Vagina (tissue), 2 donors: ENCODE results near the gene IQGAP2. TPM values are rescaled to one million over a fixed set of nuclear protein-coding genes. Genes with fewer than 3 reads are reported as not detected.

ENCODE experiments used
- DNase-seq, 2 donors: peaks; one replicate each; pipeline ENCODE4 v3.0.0-alpha.2; 2017; ENCODE audit errors: extremely low spot score in 2 of 2
- H3K27ac ChIP-seq: fragments of 200-600 bp; sonication (generic); one replicate; pipeline ENCODE4 v1.5.1; 2019
- H3K27me3 ChIP-seq: fragments of 200-600 bp; sonication (generic); one replicate; pipeline ENCODE4 v1.5.1; 2019
- H3K36me3 ChIP-seq, 2 donors: fragments of 200-600 bp; sonication (generic); one replicate each; pipeline ENCODE4 v1.5.1; 2017 to 2019
- H3K4me1 ChIP-seq: fragments of 200-600 bp; sonication (generic); one replicate; pipeline ENCODE4 v1.5.1; 2019
- H3K4me3 ChIP-seq, 2 donors: fragments of 200-600 bp; sonication (generic); 1 replicate in 1 of 2; 2 replicates in 1 of 2; pipeline ENCODE4 v1.5.1; 2016 to 2019
- H3K9me3 ChIP-seq: fragments of 200-600 bp; sonication (generic); one replicate; pipeline ENCODE4 v1.5.1; 2019
- POLR2A ChIP-seq, 2 donors: fragments of 450-650 bp; IDR thresholded peaks; one replicate each; pipeline ENCODE4 v1.6.1; 2017; ENCODE audit warnings: antibody characterized with exemption in 2 of 2, mild to moderate bottlenecking in 2 of 2, moderate library complexity in 2 of 2
- POLR2AphosphoS5 ChIP-seq, 2 donors: sonication (generic); formaldehyde crosslinking; IDR thresholded peaks; one replicate each; pipeline ENCODE4 v1.9.0; 2017; ENCODE audit warnings: antibody characterized with exemption in 2 of 2, mild to moderate bottlenecking in 2 of 2, low read depth in 1 of 2; ENCODE audit not compliant: insufficient read depth in 1 of 2
- intact Hi-C: fragments of 100-400 bp; cut with DNase I; formaldehyde crosslinking; loops from one replicate; pipeline ENCODE4 v1.15.1; 2023
- total RNA-seq: library from RNA; depleted of rRNA; stranded (reverse); fragments of >200 nt; gene quantifications from one replicate; pipeline ENCODE4 v1.2.3, GENCODE V29; 2016
- TF ChIP-seq, protein P1 (sequence below), 3 experiments: fragments of 450-650 bp in 2 of 3; fragments of 200-600 bp in 1 of 3; sonication (generic) in 1 of 3; IDR thresholded peaks; one replicate each; pipeline ENCODE4 v1.5.1; 2017 to 2019; ENCODE audit warnings: antibody characterized with exemption in 3 of 3, mild to moderate bottlenecking in 2 of 3, moderate library complexity in 2 of 3

The IQGAP2 gene
- total RNA-seq, 1 donor from 2014 or later = 8.6 TPM

DNA sequence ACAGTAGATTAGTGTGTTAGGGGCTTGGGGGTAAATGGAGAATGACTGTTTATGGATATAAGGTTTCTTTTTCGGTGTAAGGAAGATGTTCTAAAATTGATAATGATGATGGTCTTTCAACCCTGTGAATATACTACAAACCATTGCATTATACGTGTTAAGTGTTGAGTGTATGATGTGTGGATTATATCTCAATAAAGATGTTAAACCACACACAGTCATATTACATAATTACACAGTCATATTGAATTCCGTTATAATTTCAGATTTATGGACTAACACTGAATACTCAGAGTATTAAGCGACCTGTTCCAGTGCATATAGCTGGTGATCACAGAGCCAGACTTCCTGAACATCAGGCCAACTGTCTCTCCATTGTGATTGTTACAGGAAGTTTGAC lies 152.0 kb downstream of the IQGAP2 start:
- intact Hi-C loops = no loop called here
- H3K4me1 ChIP-seq = no peaks in the 10 kb centered on the region
- DNase-seq = no peak
- TF ChIP-seq, protein P1, sequence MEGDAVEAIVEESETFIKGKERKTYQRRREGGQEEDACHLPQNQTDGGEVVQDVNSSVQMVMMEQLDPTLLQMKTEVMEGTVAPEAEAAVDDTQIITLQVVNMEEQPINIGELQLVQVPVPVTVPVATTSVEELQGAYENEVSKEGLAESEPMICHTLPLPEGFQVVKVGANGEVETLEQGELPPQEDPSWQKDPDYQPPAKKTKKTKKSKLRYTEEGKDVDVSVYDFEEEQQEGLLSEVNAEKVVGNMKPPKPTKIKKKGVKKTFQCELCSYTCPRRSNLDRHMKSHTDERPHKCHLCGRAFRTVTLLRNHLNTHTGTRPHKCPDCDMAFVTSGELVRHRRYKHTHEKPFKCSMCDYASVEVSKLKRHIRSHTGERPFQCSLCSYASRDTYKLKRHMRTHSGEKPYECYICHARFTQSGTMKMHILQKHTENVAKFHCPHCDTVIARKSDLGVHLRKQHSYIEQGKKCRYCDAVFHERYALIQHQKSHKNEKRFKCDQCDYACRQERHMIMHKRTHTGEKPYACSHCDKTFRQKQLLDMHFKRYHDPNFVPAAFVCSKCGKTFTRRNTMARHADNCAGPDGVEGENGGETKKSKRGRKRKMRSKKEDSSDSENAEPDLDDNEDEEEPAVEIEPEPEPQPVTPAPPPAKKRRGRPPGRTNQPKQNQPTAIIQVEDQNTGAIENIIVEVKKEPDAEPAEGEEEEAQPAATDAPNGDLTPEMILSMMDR (IDR thresholded peaks at IDR 0.05) = no peak
- TF ChIP-seq POLR2AphosphoS5 (IDR thresholded peaks at IDR 0.05; ENCODE audit: insufficient read depth in 1 of 2, low read depth in 1 of 2) (no peak), POLR2A (IDR thresholded peaks at IDR 0.05) (no peak)
- no peak overlapping the region for H3K4me3 ChIP-seq
- H3K36me3 ChIP-seq = no peaks in the 10 kb centered on the region
- no peaks in the 10 kb centered on the region for H3K9me3 ChIP-seq
- H3K27ac ChIP-seq = no peak overlapping the region
- H3K27me3 ChIP-seq = no peaks in the 10 kb centered on the region

DNA sequence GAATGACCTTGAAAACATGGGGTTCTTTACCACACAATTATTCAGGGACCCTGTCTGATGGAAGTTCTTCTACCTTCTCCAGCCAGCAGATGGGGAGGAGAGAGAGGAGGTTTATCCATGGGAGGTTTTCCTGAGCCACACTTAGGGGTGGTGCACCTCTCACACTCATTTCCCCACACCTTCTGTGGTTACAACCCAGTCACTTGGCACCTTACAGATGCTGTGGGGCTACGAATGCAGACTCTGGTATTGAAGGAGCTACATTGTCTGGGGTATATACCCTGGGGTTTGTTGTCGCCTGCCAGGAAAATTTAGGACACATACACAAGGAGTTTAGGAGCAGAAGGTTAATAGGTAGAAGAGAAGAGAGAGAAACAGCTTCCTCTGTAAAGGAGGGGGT lies 152.6 kb downstream of the IQGAP2 start:
- Histone ChIP-seq H3K4me3 (no peak overlapping the region), H3K36me3 (no peaks in the 10 kb centered on the region), H3K27ac (no peak overlapping the region), H3K9me3 (no peaks in the 10 kb centered on the region), H3K4me1 (no peaks in the 10 kb centered on the region), H3K27me3 (no peaks in the 10 kb centered on the region)
- no peak for TF ChIP-seq POLR2AphosphoS5 (IDR thresholded peaks at IDR 0.05; ENCODE audit: insufficient read depth in 1 of 2, low read depth in 1 of 2)
- TF ChIP-seq, protein P1 (IDR thresholded peaks at IDR 0.05) = no peak
- TF ChIP-seq POLR2A (IDR thresholded peaks at IDR 0.05) = no peak
- DNase-seq = no peak
- intact Hi-C loops = no loop called here

DNA sequence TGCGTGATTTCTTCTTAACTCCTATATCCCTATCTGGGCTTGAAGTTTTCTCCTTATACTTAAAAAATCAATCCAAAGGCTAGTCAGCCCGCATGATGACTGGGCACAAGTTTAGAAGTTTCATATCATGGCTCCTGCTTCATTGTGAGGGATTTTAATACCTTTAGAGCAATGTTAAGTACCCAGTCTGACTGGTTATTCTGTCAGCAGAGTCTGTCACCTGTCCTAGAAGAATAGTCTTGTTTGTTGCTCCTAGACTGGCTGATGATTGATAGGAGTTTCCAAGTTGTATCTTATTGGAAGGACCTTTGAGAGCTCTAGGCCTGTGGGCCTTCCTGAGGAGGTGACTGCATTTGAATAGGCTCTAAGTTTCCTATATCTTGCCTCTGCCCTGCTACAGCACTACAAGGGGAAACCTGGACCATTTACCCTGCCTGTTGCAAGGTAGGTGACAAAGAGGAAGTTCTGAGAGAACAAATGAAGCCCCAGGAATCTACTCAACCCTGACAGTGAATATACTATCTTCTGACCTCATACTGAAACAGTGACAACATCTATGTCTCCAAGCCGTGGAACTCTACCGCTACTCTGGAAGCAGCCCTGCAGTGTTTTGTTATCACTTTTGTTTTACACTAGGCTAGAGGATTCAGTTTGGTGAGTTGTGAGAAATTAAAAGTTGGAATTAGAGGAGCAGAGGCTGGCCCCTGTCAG lies 153.6 kb downstream of the IQGAP2 start:
- intact Hi-C loops = no loop called here
- H3K27me3 ChIP-seq = no peaks in the 10 kb centered on the region
- no peak overlapping the region for H3K4me3 ChIP-seq
- no peaks in the 10 kb centered on the region for H3K36me3 ChIP-seq
- no peak for TF ChIP-seq POLR2A (IDR thresholded peaks at IDR 0.05)
- TF ChIP-seq, protein P1 (IDR thresholded peaks at IDR 0.05) = no peak
- H3K4me1 ChIP-seq = no peaks in the 10 kb centered on the region
- H3K27ac ChIP-seq = no peak overlapping the region
- H3K9me3 ChIP-seq = no peaks in the 10 kb centered on the region
- no peak for DNase-seq

DNA sequence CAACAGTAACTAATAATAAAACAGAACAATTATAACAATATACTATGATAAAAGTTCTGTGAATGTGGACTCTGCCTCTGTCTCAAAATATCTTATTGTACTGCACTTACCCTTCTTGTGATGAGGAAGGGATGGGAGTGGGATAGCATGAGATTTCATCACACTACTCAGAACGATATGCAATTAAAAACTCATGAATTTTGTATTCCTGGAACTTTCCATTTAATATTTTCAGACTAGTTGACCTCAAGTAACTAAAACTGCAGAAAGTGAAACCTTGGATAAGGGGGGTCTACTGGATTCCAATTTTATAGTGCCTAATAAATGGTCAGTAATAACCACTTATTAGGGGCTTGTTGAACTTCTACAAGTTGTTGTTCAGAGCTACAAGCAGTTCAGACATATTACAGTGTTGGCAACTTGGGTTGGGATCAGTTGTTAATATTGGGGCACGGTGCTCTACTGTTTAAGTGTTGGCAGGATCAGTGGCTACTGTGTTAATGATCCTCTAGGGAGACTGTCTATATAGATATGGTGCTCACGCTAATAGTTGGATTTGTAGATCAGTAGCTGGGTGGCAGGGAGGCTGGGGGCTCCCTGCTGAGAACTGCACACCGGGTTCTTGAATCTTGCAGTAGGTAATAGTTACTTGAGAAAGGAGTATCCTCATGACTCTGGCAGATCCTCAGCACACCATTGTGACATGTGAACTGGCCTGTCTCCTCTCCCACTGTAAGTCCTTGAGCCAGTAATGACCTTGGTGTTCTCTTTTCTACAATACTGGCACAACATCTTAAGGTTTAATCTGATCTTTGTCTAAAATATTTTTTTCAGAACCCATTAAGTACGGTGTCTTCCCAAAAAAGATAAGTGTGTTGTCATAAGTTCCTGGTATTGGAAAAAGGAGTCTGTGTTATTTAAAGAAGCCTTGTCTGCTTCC lies 158.1 kb downstream of the IQGAP2 start:
- intact Hi-C loops = no loop called here
- no peaks in the 10 kb centered on the region for H3K36me3 ChIP-seq
- H3K27ac ChIP-seq = no peak overlapping the region
- H3K4me3 ChIP-seq = no peak overlapping the region
- TF ChIP-seq, protein P1 (IDR thresholded peaks at IDR 0.05) = no peak
- TF ChIP-seq POLR2AphosphoS5 (IDR thresholded peaks at IDR 0.05; ENCODE audit: insufficient read depth in 1 of 2, low read depth in 1 of 2) (no peak), POLR2A (IDR thresholded peaks at IDR 0.05) (no peak)
- no peaks in the 10 kb centered on the region for H3K4me1 ChIP-seq
- no peaks in the 10 kb centered on the region for H3K27me3 ChIP-seq
- H3K9me3 ChIP-seq = no peaks in the 10 kb centered on the region
- DNase-seq = no peak

DNA sequence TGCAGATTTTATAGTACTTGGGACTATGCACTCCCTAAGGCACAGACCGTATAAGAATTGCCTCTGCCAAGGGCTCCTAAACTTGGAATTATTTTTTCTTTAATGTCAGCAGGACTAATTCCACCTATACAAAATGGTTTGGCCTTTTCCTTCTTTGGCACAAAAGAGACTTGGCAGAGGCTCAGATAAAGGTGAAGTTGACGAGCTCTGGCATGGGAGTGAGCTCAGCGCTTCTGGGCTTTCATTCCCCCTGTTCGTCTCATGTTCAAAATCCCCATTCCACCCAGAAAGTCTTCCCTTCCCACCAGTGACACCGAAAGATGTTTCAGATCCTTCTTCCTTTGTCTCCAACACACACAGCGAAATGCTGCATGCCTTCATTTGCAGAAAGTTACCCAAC lies 158.9 kb downstream of the IQGAP2 start:
- Histone ChIP-seq H3K27me3 (no peaks in the 10 kb centered on the region), H3K9me3 (no peaks in the 10 kb centered on the region), H3K4me3 (no peak overlapping the region), H3K4me1 (no peaks in the 10 kb centered on the region), H3K27ac (no peak overlapping the region), H3K36me3 (no peaks in the 10 kb centered on the region)
- intact Hi-C loops = no loop called here
- TF ChIP-seq POLR2AphosphoS5 (IDR thresholded peaks at IDR 0.05; ENCODE audit: insufficient read depth in 1 of 2, low read depth in 1 of 2) (no peak), POLR2A (IDR thresholded peaks at IDR 0.05) (no peak)
- TF ChIP-seq, protein P1 (IDR thresholded peaks at IDR 0.05) = no peak
- no peak for DNase-seq
